Chondrocyte (in vitro differentiated cells): ENCODE data around the gene IRAK3. TPM values are rescaled to one million over a fixed set of nuclear protein-coding genes. Genes with fewer than 3 reads are reported as not detected.
A peak's percentile ranks its signal among the peaks of the same experiment; 100 is the strongest.

Experiments
- DNase-seq: peaks from one replicate; pipeline ENCODE4 v3.0.0; 2021; ENCODE audit warnings: mixed read lengths, low spot score
- H3K27ac Mint-ChIP-seq: one replicate; pipeline ENCODE4 v1.8.0; 2021; ENCODE audit warnings: mild to moderate bottlenecking, moderate library complexity, mixed read lengths; ENCODE audit not compliant: unreplicated experiment
- H3K27me3 Mint-ChIP-seq: 2 replicates; pipeline ENCODE4 v1.8.0; 2021; ENCODE audit warnings: low read depth, mixed read lengths
- H3K36me3 Mint-ChIP-seq: 2 replicates; pipeline ENCODE4 v1.8.0; 2021; ENCODE audit warnings: low read depth, mixed read lengths
- H3K4me1 Mint-ChIP-seq: 2 replicates; pipeline ENCODE4 v1.8.0; 2021; ENCODE audit warnings: low read depth, mild to moderate bottlenecking, mixed read lengths
- H3K4me3 Mint-ChIP-seq: one replicate; pipeline ENCODE4 v1.8.0; 2021; ENCODE audit warnings: mild to moderate bottlenecking, moderate library complexity, mixed read lengths; ENCODE audit not compliant: unreplicated experiment
- H3K9me3 Mint-ChIP-seq: 2 replicates; pipeline ENCODE4 v1.8.0; 2021; ENCODE audit warnings: low read depth, mixed read lengths
- total RNA-seq: library from RNA; stranded (reverse); gene quantifications from 3 replicates; pipeline ENCODE4 v1.2.1, GENCODE V29; 2021
- TF ChIP-seq, protein P1 (sequence below): fragments of 200-600 bp; sonication (generic); IDR thresholded peaks from 2 replicates; pipeline ENCODE4 v1.5.0; 2021; ENCODE audit warnings: antibody characterized with exemption, mild to moderate bottlenecking, moderate library complexity

IRAK3 gene
- total RNA-seq, 1 donor from 2014 or later: 1.9 TPM

DNA sequence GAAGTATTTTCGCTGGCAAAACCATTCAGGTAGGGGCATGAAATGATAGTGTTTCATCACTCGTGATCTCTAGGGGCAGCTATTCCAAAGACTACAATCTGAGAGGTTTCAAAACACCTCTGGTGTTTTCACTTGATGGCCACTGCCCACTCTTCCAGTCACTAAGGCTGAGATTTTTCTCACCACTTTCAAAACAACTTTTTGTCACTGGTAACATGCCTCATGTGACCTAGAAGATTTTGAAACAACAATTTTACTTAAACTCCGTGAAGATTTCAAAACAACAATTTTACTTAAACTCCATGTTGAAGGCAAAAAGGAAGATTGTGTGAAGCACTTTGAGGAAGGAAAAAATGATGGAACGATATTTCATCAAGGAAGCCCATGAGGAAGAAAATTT is 1.2 kb upstream of the IRAK3 start:
- Mint-ChIP-seq H3K4me1 (peaks cover 4% of the 10 kb centered on the region), H3K27ac (no peak overlapping the region), H3K27me3 (peaks cover 11% of the 10 kb centered on the region), H3K9me3 (peaks cover 6% of the 10 kb centered on the region), H3K4me3 (no peak overlapping the region), H3K36me3 (no peaks in the 10 kb centered on the region)
- TF ChIP-seq, protein P1, sequence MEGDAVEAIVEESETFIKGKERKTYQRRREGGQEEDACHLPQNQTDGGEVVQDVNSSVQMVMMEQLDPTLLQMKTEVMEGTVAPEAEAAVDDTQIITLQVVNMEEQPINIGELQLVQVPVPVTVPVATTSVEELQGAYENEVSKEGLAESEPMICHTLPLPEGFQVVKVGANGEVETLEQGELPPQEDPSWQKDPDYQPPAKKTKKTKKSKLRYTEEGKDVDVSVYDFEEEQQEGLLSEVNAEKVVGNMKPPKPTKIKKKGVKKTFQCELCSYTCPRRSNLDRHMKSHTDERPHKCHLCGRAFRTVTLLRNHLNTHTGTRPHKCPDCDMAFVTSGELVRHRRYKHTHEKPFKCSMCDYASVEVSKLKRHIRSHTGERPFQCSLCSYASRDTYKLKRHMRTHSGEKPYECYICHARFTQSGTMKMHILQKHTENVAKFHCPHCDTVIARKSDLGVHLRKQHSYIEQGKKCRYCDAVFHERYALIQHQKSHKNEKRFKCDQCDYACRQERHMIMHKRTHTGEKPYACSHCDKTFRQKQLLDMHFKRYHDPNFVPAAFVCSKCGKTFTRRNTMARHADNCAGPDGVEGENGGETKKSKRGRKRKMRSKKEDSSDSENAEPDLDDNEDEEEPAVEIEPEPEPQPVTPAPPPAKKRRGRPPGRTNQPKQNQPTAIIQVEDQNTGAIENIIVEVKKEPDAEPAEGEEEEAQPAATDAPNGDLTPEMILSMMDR: no peak
- DNase-seq: no peak

DNA sequence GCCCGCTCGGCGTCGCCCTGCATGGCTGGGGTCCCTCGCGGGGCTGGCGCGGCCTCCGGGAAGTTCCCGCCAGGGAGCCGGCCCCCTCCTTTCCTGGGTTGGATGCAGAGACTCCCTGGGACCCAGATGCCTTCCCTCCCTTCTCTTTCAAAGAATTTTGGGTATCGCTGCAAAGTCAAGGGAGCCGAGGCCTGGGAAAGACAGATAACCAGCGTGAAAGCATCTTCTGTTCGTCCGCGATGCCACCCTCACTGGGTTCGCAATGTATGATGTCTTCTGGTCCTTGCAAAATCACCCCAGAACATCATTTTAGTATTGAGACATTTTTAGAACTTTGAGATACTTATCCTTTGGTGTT is 451 bp downstream of the IRAK3 start:
- Mint-ChIP-seq H3K4me1 (peaks cover 4% of the 10 kb centered on the region), H3K36me3 (no peaks in the 10 kb centered on the region), H3K27ac (no peak overlapping the region), H3K4me3 (peak overlapping the region; percentile 55), H3K9me3 (peaks cover 4% of the 10 kb centered on the region), H3K27me3 (peaks cover 8% of the 10 kb centered on the region)
- TF ChIP-seq, protein P1: no peak
- no peak for DNase-seq

DNA sequence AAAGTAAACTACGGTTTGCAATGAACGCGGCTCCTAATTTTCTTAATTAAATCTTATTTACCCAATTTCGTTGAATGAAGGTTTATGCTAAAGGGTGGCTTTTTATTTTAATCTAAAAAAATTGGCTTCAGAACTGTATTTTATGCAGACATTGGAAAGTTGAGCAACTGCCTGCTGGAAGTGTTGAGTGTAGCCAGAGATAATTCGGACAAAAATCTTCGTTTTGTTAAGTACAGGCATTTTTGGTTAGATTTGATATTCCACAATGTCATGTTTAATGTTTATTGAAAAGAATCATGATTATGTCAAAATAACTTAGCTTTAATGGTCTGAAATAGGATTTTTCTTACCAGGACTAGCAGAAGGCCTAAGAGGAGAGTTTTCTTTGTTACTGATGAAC is 875 bp downstream of the IRAK3 start:
- Mint-ChIP-seq H3K36me3 (no peaks in the 10 kb centered on the region), H3K27me3 (peaks cover 5% of the 10 kb centered on the region), H3K9me3 (no peaks in the 10 kb centered on the region), H3K4me1 (peaks cover 4% of the 10 kb centered on the region), H3K27ac (no peak overlapping the region), H3K4me3 (peak overlapping the region; percentile 55)
- TF ChIP-seq, protein P1: no peak
- no peak for DNase-seq

DNA sequence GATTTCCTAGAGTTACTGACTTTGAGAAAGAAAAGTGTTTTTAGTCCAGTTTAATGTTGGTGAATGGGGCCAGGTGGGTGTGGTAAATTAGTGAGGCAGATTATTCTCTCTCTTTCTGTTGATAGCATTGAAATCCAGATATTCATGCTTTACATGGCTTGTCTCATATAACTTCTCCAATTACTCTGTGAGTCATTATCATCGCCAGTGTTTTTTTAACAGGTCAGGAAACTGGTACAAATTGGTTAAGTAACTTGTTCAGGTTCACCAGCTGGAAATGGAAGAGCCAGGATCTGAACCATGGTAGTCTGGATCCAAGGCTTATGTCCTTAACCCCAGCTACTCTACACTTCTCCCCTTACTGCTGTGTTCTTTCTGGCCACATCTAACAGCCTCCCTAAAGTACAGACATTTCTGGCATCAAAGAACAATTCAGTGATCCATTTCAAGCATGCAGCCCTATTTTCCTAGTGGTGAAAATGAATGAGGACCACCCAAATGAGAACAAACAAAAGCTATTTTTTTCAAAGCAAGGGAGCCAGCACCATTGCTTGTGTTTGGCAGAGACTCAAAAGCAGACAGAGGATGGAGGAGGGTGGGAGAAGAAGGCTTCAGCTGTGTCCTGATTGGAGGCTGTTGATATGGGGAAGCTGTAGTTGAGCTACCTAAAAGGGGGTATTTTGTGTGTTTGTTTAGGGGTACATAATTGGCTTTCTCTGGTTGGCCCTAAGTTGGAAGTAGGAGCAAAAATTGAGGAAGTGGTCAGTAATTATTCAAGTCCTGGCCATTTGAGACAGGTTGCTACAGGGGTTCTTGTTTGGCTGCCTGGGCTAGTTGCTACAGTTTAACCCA is 1.7 kb downstream of the IRAK3 start:
- TF ChIP-seq, protein P1: no peak
- Mint-ChIP-seq H3K4me3 (no peak overlapping the region), H3K36me3 (no peaks in the 10 kb centered on the region), H3K4me1 (peaks cover 4% of the 10 kb centered on the region), H3K27ac (no peak overlapping the region), H3K27me3 (peaks cover 2% of the 10 kb centered on the region), H3K9me3 (no peaks in the 10 kb centered on the region)
- no peak for DNase-seq

DNA sequence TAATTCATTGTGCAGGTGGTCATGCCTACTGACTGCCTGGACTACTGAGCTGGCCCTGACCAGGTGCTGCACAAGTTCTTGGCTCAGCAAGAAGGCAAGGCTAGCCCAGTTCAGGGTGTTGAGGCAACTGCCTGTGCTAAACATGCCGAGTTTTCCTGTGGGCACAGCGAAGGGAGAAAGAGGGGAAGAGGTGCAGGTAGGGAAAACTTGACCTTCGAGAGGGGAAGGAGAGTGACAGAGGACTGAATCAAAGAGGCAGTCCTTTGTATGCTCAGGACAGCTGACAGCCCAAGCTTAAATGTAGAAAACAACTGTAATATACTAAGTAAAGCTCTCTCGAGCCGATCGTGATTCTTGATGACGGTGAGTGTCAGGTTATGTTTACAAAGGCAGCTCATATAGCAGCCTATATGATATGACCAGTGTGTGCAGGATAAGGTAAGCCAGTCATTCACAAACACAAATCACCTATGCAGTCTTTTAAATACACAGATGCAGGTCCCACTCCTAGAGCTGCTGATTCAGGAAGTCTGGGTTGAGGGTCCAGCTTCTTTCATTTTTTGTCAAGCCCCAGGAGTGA is 2.6 kb downstream of the IRAK3 start:
- Mint-ChIP-seq H3K4me1 (peaks cover 4% of the 10 kb centered on the region), H3K9me3 (no peaks in the 10 kb centered on the region), H3K27ac (no peak overlapping the region), H3K4me3 (no peak overlapping the region), H3K36me3 (no peaks in the 10 kb centered on the region), H3K27me3 (peaks cover 2% of the 10 kb centered on the region)
- TF ChIP-seq, protein P1: no peak
- DNase-seq: no peak
